Epidermal melanocyte (primary cell): ENCODE data around the gene UVRAG.

Experiments
- DNase-seq: peaks from one replicate; pipeline ENCODE4 v3.0.0; 2011; ENCODE audit warnings: low spot score; ENCODE audit not compliant: insufficient read length

Gene UVRAG

GRCh38 chr11:76135491-76135890 is 320.5 kb downstream of the UVRAG start:
- no peak for DNase-seq

GRCh38 chr11:76139314-76139713 is 324.3 kb downstream of the UVRAG start:
- DNase-seq = no peak

GRCh38 chr11:76140912-76141574 is 326.0 kb downstream of the UVRAG start:
- no peak for DNase-seq

GRCh38 chr11:76141901-76142588 is 327.0 kb downstream of the UVRAG start:
- no peak for DNase-seq

GRCh38 chr11:76143274-76143673 is 328.3 kb downstream of the UVRAG start:
- no peak for DNase-seq

- no peak for DNase-seq
Observed at GRCh38 chr11:76147106-76147740, 332.2 kb downstream of the UVRAG start.

- no peak for DNase-seq
Observed at GRCh38 chr11:76148231-76148630, 333.2 kb downstream of the UVRAG start.

- no peak for DNase-seq
Observed at GRCh38 chr11:76148941-76149613, 334.1 kb downstream of the UVRAG start.

- DNase-seq = no peak
Observed at GRCh38 chr11:76149713-76150112, 334.7 kb downstream of the UVRAG start.

- DNase-seq = no peak
Observed at GRCh38 chr11:76150141-76150540, 335.1 kb downstream of the UVRAG start.

GRCh38 chr11:76151556-76152085 is 336.6 kb downstream of the UVRAG start:
- DNase-seq = no peak

- DNase-seq = peak; percentile 61
Observed at GRCh38 chr11:76152086-76152681, 337.2 kb downstream of the UVRAG start.

GRCh38 chr11:76152741-76153570 is 337.9 kb downstream of the UVRAG start:
- no peak for DNase-seq

GRCh38 chr11:76153571-76153923 is 338.5 kb downstream of the UVRAG start:
- DNase-seq = peak; percentile 94

GRCh38 chr11:76155500-76156227 is 340.7 kb downstream of the UVRAG start:
- DNase-seq = no peak

- DNase-seq = no peak
Observed at GRCh38 chr11:76156971-76157427, 342.0 kb downstream of the UVRAG start.

- DNase-seq = no peak
Observed at GRCh38 chr11:76157891-76158290, 342.9 kb downstream of the UVRAG start.

GRCh38 chr11:76158394-76159302 is 343.6 kb downstream of the UVRAG start:
- no peak for DNase-seq
